GM23338 (cell line): ENCODE data around the gene AAGAB. TPM values are rescaled to one million over a fixed set of nuclear protein-coding genes. Genes with fewer than 3 reads are reported as not detected.

Experiments
- ATAC-seq: fragments of 200-7000 bp; cut with Tn5 transposase; 3 replicates; pipeline ENCODE4 v1.9.1; 2020
- DNase-seq: peaks from one replicate; pipeline ENCODE4 v3.0.0-alpha.2; 2015; ENCODE audit warnings: low spot score
- H2AFZ ChIP-seq: fragments of 200-600 bp; sonication (generic); 2 replicates; pipeline ENCODE4 v1.8.0; 2016; ENCODE audit warnings: antibody characterized with exemption, mild to moderate bottlenecking, moderate library complexity
- H3F3A ChIP-seq: fragments of 200-600 bp; sonication (generic); replicated peaks from 2 replicates; pipeline ENCODE4 v1.8.0; 2017; ENCODE audit warnings: antibody characterized with exemption, mixed run types, low read depth
- H3K27ac ChIP-seq: fragments of 200-600 bp; sonication (generic); 2 replicates; pipeline ENCODE4 v1.6.1; 2016; ENCODE audit warnings: low read depth
- H3K27me3 ChIP-seq: fragments of 200-600 bp; sonication (generic); 2 replicates; pipeline ENCODE4 v1.8.0; 2016; ENCODE audit warnings: mild to moderate bottlenecking, mixed run types, moderate library complexity; ENCODE audit not compliant: insufficient read depth
- H3K36me3 ChIP-seq: fragments of 200-600 bp; sonication (generic); 2 replicates; pipeline ENCODE4 v1.8.0; 2016; ENCODE audit warnings: mild to moderate bottlenecking; ENCODE audit not compliant: insufficient read depth
- H3K4me1 ChIP-seq: fragments of 200-600 bp; sonication (generic); 2 replicates; pipeline ENCODE4 v1.8.0; 2016; ENCODE audit warnings: mild to moderate bottlenecking, moderate library complexity; ENCODE audit not compliant: insufficient read depth
- H3K4me2 ChIP-seq: fragments of 200-600 bp; sonication (generic); 2 replicates; pipeline ENCODE4 v1.7.1; 2017; ENCODE audit warnings: mixed run types
- H3K4me3 ChIP-seq: fragments of 200-600 bp; sonication (generic); 2 replicates; pipeline ENCODE4 v1.6.1; 2016; ENCODE audit warnings: mixed run types
- H3K79me2 ChIP-seq: fragments of 200-600 bp; sonication (generic); replicated peaks from 2 replicates; pipeline ENCODE4 v1.8.0; 2017; ENCODE audit warnings: mild to moderate bottlenecking; ENCODE audit not compliant: insufficient read depth
- H3K9me2 ChIP-seq: fragments of 200-600 bp; sonication (generic); 2 replicates; pipeline ENCODE4 v1.8.0; 2017; ENCODE audit not compliant: insufficient read depth
- H4K20me1 ChIP-seq: fragments of 200-600 bp; sonication (generic); replicated peaks from 2 replicates; pipeline ENCODE4 v1.8.0; 2017; ENCODE audit warnings: mild to moderate bottlenecking; ENCODE audit not compliant: insufficient read depth
- H3K27ac Mint-ChIP-seq: 2 replicates; pipeline ENCODE4 v1.8.0; 2020; ENCODE audit warnings: inconsistent platforms, mild to moderate bottlenecking, moderate library complexity, mixed read lengths
- H3K27me3 Mint-ChIP-seq: 3 replicates; pipeline ENCODE4 v1.8.0; 2022; ENCODE audit warnings: low read depth, mild to moderate bottlenecking, moderate library complexity, mixed read lengths, inconsistent platforms; ENCODE audit not compliant: insufficient read depth, poor library complexity
- H3K36me3 Mint-ChIP-seq: 3 replicates; pipeline ENCODE4 v1.8.0; 2021; ENCODE audit warnings: low read depth, mild to moderate bottlenecking, inconsistent platforms, moderate library complexity, mixed read lengths
- H3K4me1 Mint-ChIP-seq: 3 replicates; pipeline ENCODE4 v1.8.0; 2020; ENCODE audit warnings: mild to moderate bottlenecking, inconsistent platforms, mixed read lengths
- H3K4me3 Mint-ChIP-seq: 3 replicates; pipeline ENCODE4 v1.8.0; 2021; ENCODE audit warnings: moderate library complexity, mild to moderate bottlenecking, inconsistent platforms, mixed read lengths
- H3K9me3 Mint-ChIP-seq: 3 replicates; pipeline ENCODE4 v1.8.0; 2020; ENCODE audit warnings: moderate library complexity, mild to moderate bottlenecking, inconsistent platforms, mixed read lengths
- ETS1 ChIP-seq: IDR thresholded peaks from 2 replicates; pipeline ENCODE4 v1.6.1; 2016; ENCODE audit warnings: antibody characterized with exemption
- EZH2 ChIP-seq: fragments of 200-600 bp; sonication (generic); IDR thresholded peaks from one replicate; pipeline ENCODE4 v1.8.0; 2017; ENCODE audit warnings: antibody characterized with exemption, mild to moderate bottlenecking, low read depth; ENCODE audit not compliant: unreplicated experiment
- EZH2phosphoT487 ChIP-seq: fragments of 200-600 bp; sonication (generic); IDR thresholded peaks from one replicate; pipeline ENCODE4 v1.8.1; 2018; ENCODE audit warnings: antibody characterized with exemption; ENCODE audit not compliant: unreplicated experiment
- JUNB ChIP-seq: IDR thresholded peaks from one replicate; pipeline ENCODE4 v1.6.1; 2016; ENCODE audit warnings: antibody characterized with exemption; ENCODE audit not compliant: unreplicated experiment
- NANOG ChIP-seq: IDR thresholded peaks from 2 replicates; pipeline ENCODE4 v1.6.1; 2016; ENCODE audit warnings: antibody characterized with exemption, borderline replicate concordance
- POLR2AphosphoS5 ChIP-seq: IDR thresholded peaks from 2 replicates; pipeline ENCODE4 v1.6.1; 2016; ENCODE audit warnings: antibody characterized with exemption, low read depth
- REST ChIP-seq: IDR thresholded peaks from one replicate; pipeline ENCODE4 v1.6.1; 2018; ENCODE audit warnings: antibody characterized with exemption; ENCODE audit not compliant: unreplicated experiment
- ZNF114 ChIP-seq: fragments of 250-450 bp; sonication (Bioruptor Pico); IDR thresholded peaks from 2 replicates; pipeline ENCODE4 v1.5.0; 2020; ENCODE audit warnings: mild to moderate bottlenecking, moderate library complexity
- polyA plus RNA-seq: library from polyadenylated mRNA; unstranded; fragments of >200 nt; fragmentation: Nextera tagmentation; extraction: Ambion mirVana; gene quantifications from 2 replicates; pipeline ENCODE4 v1.2.1, GENCODE V29; 2016
- total RNA-seq: library from RNA; depleted of rRNA; stranded (reverse); fragments of >200 nt; shearing (Covaris generic); gene quantifications from 2 replicates; pipeline ENCODE4 v1.2.3, GENCODE V29; 2014

AAGAB gene
- total and polyA plus RNA-seq, 2 experiments from 2014 or later: 20.8 to 42.8 TPM

- TF ChIP-seq REST (no peak), ZNF114 (CRISPR knock-in tag) (no peak), EZH2 (no peak), EZH2phosphoT487 (no peak), ETS1 (no peak), NANOG (no peak)
Observed at GRCh38 chr15:67274236-67274635, 19.8 kb upstream of the AAGAB start (continued).

- no peak for DNase-seq
- TF ChIP-seq NANOG (no peak), POLR2AphosphoS5 (no peak), ZNF114 (CRISPR knock-in tag) (no peak), ETS1 (no peak), JUNB (no peak), REST (no peak)
- no peak overlapping the region for H3K4me3 ChIP-seq
Observed at GRCh38 chr15:67267951-67268941, 13.8 kb upstream of the AAGAB start.

More at GRCh38 chr15:67267951-67268941, 13.8 kb upstream of the AAGAB start:
- peaks cover 24% of the 10 kb centered on the region for H3K4me1 ChIP-seq
- H3K9me3 Mint-ChIP-seq: no peaks in the 10 kb centered on the region
- H3K4me2 ChIP-seq: no peak overlapping the region
- H3K27me3 Mint-ChIP-seq: no peaks in the 10 kb centered on the region
- H3K4me3 Mint-ChIP-seq: no peak overlapping the region
- peaks cover 16% of the 10 kb centered on the region for H3K4me1 Mint-ChIP-seq
- H3K79me2 ChIP-seq: no peaks in the 10 kb centered on the region
- H4K20me1 ChIP-seq: no peaks in the 10 kb centered on the region
- H2AFZ ChIP-seq: no peak overlapping the region
- H3K27ac Mint-ChIP-seq: no peak overlapping the region
- no peaks in the 10 kb centered on the region for H3K27me3 ChIP-seq
- no peak for ATAC-seq
- no peak overlapping the region for H3K27ac ChIP-seq
- no peaks in the 10 kb centered on the region for H3K9me2 ChIP-seq
- H3K36me3 Mint-ChIP-seq: no peaks in the 10 kb centered on the region
- no peaks in the 10 kb centered on the region for H3F3A ChIP-seq
- H3K36me3 ChIP-seq: no peaks in the 10 kb centered on the region
